Measurements from ENCODE around the gene CRYL1.

GRCh38 chr13:20482787-20483186, 42.9 kb downstream of the CRYL1 start:
- TF ChIP-seq CTCF (IDR thresholded peaks at IDR 0.05) (no peak), POLR2A (IDR thresholded peaks at IDR 0.05) (no peak)

Measured in vagina (tissue), 2 donors.